Lower leg skin (tissue), 4 donors: ENCODE measurements around the gene IRAK3. TPM values are rescaled to one million over a fixed set of nuclear protein-coding genes. Genes with fewer than 3 reads are reported as not detected.

Source experiments
- DNase-seq, 2 donors: peaks; one replicate each; pipeline ENCODE4 v3.0.0-alpha.2; 2019; ENCODE audit warnings: low spot score in 2 of 2
- H3K4me3 ChIP-seq: fragments of 200-600 bp; sonication (generic); 2 replicates; pipeline ENCODE4 v1.5.1; 2017; ENCODE audit warnings: mild to moderate bottlenecking, low read depth; ENCODE audit not compliant: poor library complexity, severe bottlenecking
- POLR2A ChIP-seq, 2 donors: fragments of 450-650 bp; IDR thresholded peaks; one replicate each; pipeline ENCODE4 v1.6.1; 2016 to 2017; ENCODE audit warnings: antibody characterized with exemption in 2 of 2, mild to moderate bottlenecking in 1 of 2, moderate library complexity in 1 of 2
- WGBS, 2 donors: methylation state at CpG; one replicate each; pipeline ENCODE4 v1.1.5; 2018; 5-methylcytosine and 5-hydroxymethylcytosine counted together
- intact Hi-C: fragments of 100-400 bp; cut with DNase I; formaldehyde crosslinking; loops from one replicate; pipeline ENCODE4 v1.15.0; 2023; ENCODE audit warnings: low total_unique reads
- total RNA-seq, 4 donors: library from RNA; depleted of rRNA; stranded (reverse); fragments of >200 nt; gene quantifications; one replicate each; pipeline ENCODE4 v1.1.0, GENCODE V29; 2016
- TF ChIP-seq, protein P1 (sequence below), 3 donors: fragments of 450-650 bp; IDR thresholded peaks; one replicate each; pipeline ENCODE4 v1.5.1; 2016; ENCODE audit warnings: antibody characterized with exemption in 3 of 3, mild to moderate bottlenecking in 3 of 3, moderate library complexity in 2 of 3

Gene IRAK3
- total RNA-seq, 4 donors from 2014 or later = 2.3 to 9.4 (median 5.5) TPM

DNA sequence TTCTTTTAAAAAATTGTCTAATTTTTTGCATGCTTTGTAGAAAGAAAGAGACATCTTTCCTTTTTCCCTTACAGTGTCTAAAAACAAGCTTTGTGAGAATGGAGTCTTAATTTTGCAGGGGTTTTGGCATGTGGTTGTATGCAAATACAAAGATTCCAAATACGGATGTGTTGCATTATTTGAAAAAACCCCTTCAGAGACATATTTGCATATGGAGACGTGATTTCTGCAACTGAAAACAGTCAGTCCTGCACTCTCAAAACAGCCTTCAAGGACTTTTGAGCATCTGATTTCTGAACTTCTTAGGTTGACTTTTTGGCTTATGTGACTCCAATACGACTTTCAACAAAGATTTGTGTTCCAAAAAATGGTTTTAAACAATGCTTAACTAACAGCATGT lies 7.8 kb downstream of the IRAK3 start:
- intact Hi-C loops = no loop called here
- WGBS, 2 donors = 19 to 23% methylated on average over 3 of the region's 3 CpGs
- H3K4me3 ChIP-seq = no peak overlapping the region
- DNase-seq = no peak
- TF ChIP-seq, protein P1, sequence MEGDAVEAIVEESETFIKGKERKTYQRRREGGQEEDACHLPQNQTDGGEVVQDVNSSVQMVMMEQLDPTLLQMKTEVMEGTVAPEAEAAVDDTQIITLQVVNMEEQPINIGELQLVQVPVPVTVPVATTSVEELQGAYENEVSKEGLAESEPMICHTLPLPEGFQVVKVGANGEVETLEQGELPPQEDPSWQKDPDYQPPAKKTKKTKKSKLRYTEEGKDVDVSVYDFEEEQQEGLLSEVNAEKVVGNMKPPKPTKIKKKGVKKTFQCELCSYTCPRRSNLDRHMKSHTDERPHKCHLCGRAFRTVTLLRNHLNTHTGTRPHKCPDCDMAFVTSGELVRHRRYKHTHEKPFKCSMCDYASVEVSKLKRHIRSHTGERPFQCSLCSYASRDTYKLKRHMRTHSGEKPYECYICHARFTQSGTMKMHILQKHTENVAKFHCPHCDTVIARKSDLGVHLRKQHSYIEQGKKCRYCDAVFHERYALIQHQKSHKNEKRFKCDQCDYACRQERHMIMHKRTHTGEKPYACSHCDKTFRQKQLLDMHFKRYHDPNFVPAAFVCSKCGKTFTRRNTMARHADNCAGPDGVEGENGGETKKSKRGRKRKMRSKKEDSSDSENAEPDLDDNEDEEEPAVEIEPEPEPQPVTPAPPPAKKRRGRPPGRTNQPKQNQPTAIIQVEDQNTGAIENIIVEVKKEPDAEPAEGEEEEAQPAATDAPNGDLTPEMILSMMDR (IDR thresholded peaks at IDR 0.05) = no peak
- TF ChIP-seq POLR2A (IDR thresholded peaks at IDR 0.05) = no peak

DNA sequence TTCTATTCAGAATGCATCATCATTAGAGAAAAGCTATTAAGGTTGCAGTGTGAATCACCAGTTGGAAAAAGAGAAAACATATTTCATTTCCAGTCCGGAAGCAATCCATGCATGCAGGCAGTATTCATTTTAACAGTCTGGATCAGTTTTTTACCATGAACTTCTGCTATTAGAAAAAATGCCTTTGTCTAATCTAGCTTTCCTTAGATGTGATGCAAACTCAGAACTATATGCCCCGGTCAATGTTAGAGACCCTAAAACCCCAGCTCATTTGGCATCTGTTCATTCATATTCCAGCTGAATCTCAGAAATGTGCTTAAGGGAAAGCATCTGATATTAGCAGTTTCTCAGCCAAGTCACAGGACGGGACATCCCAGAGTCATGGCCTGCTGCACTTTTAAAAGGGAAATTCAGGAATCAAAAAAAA lies 8.5 kb downstream of the IRAK3 start:
- no peak overlapping the region for H3K4me3 ChIP-seq
- WGBS, 2 donors = 24% methylated on average over 3 of the region's 3 CpGs
- DNase-seq = no peak
- intact Hi-C loops = no loop called here
- TF ChIP-seq, protein P1 (IDR thresholded peaks at IDR 0.05) = no peak
- no peak for TF ChIP-seq POLR2A (IDR thresholded peaks at IDR 0.05)

DNA sequence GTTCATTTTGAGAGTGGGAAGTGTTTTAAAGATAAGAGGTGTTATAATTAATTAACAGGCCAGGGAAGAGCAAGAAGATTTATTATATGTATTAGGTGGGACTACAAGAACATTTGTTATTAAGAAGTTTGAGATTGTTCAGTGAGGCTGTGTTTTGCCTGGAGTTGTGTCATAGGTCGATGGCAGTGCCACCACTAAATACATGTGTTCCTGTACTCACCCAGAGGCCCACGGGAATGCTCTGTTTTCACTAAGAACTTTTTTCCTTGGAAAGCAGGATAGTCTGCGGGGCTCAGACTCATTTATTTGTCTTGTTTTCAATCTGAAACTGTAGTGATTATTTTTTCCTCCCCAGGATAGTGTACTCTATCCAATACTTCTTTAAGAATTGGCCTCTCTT lies 10.1 kb downstream of the IRAK3 start:
- 84 to 87% methylated on average over 3 of the region's 3 CpGs for WGBS, 2 donors
- H3K4me3 ChIP-seq = no peak overlapping the region
- intact Hi-C loops = no loop called here
- no peak for DNase-seq
- TF ChIP-seq, protein P1 (IDR thresholded peaks at IDR 0.05) = no peak
- TF ChIP-seq POLR2A (IDR thresholded peaks at IDR 0.05) = no peak

DNA sequence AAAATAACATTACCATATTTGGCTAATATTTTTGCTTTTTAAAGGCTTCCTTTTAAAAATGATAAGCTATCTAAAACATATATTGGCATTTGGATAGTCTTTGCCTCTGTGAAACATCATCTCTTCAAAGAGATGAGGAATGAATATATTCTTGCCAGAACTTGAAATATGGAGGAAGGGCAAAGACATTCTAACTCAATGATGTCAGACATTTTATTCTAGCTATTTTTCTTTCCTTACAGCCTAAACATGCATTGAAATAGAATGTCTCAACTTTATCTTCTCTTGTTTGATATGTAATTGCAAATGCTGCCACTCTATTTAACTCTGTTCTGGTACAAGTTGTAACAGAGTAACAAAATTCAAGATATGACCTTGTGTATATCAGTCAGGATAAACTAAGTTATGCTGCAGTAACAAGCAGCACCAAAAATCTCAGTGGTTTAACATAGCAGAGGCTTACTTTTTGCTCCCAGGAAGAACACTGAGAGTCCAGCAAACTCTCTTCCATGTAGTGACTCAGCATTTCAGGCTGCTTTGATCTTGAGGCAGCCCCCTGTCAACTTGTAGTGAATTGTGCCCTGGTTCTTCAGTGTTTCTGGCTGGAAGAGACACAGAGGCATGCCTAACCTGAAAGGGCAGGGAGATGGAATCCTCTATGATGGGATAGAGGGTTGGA lies 11.0 kb downstream of the IRAK3 start:
- intact Hi-C loops = no loop called here
- no peak for TF ChIP-seq POLR2A (IDR thresholded peaks at IDR 0.05)
- TF ChIP-seq, protein P1 (IDR thresholded peaks at IDR 0.05) = no peak
- H3K4me3 ChIP-seq = no peak overlapping the region
- DNase-seq = no peak

DNA sequence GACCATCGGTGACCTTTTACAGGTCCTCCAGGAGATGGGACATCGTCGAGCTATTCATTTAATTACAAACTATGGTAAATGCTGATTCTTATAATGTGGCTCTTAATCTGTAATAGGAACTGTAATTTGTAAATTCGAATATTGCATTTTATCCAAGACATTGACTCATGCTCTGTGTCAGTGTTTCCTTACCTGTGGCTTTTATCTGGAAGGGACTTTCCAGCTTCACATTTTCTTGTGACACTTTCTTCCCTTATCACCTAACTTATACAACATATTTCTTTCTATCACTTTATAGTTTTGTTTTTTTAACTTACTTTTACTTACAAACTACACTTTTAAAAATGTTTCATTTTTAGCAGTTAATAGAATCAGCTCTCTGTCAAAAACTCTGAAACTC lies 14.8 kb downstream of the IRAK3 start:
- WGBS, 2 donors = 61 to 65% methylated on average over 4 of the region's 4 CpGs
- intact Hi-C loops = no loop called here
- no peak overlapping the region for H3K4me3 ChIP-seq
- DNase-seq = no peak
- TF ChIP-seq, protein P1 (IDR thresholded peaks at IDR 0.05) = no peak
- TF ChIP-seq POLR2A (IDR thresholded peaks at IDR 0.05) = no peak

DNA sequence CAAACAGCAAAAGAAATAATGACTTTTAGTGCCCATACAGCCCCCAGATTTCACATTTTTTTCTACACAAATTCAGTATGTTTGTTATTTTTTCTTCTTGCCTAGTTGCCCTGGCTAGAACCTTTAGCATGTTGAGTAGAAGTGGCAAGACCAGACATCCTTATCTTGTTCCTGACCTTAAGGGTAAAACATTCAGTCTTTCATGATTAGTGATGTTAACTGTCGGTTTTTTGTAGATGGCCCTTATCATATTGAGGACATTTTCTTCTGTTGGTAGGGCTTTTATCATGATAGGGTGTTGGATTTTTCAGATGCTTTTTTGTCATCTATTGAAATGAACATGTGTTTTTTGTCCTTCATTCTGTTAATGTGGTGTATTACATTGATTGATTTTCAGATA lies 17.1 kb downstream of the IRAK3 start:
- H3K4me3 ChIP-seq = no peak overlapping the region
- intact Hi-C loops = no loop called here
- 80 to 91% methylated on average over 1 of the region's 1 CpG for WGBS, 2 donors
- DNase-seq = no peak
- TF ChIP-seq POLR2A (IDR thresholded peaks at IDR 0.05) = no peak
- TF ChIP-seq, protein P1 (IDR thresholded peaks at IDR 0.05) = no peak
